HepG2 (cell line): ENCODE results near the gene UCHL3. TPM values are rescaled to one million over a fixed set of nuclear protein-coding genes. Genes with fewer than 3 reads are reported as not detected.

ENCODE experiments used
- AGO1 ChIP-seq: fragments of 200-400 bp; formaldehyde crosslinking; IDR thresholded peaks from 2 replicates; pipeline ENCODE4 v1.6.1; 2017; ENCODE audit warnings: mild to moderate bottlenecking, low read depth, low read length, moderate library complexity; ENCODE audit not compliant: poor library complexity, severe bottlenecking
- CC2D1A ChIP-seq: sonication (generic); formaldehyde crosslinking; IDR thresholded peaks from 2 replicates; pipeline ENCODE4 v1.8.1; 2023; ENCODE audit warnings: mild to moderate bottlenecking, missing genetic modification reagents
- FOXO4 ChIP-seq: sonication (generic); formaldehyde crosslinking; conservative IDR thresholded peaks from 2 replicates; pipeline ENCODE4 v1.8.1; 2023; ENCODE audit warnings: missing genetic modification reagents
- HMGXB3 ChIP-seq: sonication (generic); formaldehyde crosslinking; IDR thresholded peaks from 2 replicates; pipeline ENCODE4 v1.4.0; 2020; ENCODE audit warnings: missing genetic modification reagents, borderline replicate concordance
- MLX ChIP-seq: IDR thresholded peaks from 2 replicates; pipeline ENCODE4 v1.6.1; 2016
- ZBTB38 ChIP-seq: sonication (generic); formaldehyde crosslinking; IDR thresholded peaks from 2 replicates; pipeline ENCODE4 v1.5.1; 2020; ENCODE audit warnings: mild to moderate bottlenecking, missing genetic modification reagents
- ZNF33A ChIP-seq: sonication (generic); formaldehyde crosslinking; IDR thresholded peaks from 2 replicates; pipeline ENCODE4 v1.5.1; 2020; ENCODE audit warnings: missing genetic modification reagents, mild to moderate bottlenecking, moderate library complexity, borderline replicate concordance
- ZNF414 ChIP-seq: sonication (generic); formaldehyde crosslinking; IDR thresholded peaks from 2 replicates; pipeline ENCODE4 v1.5.0; 2020; ENCODE audit warnings: missing genetic modification reagents
- ZNF546 ChIP-seq: sonication (generic); formaldehyde crosslinking; conservative IDR thresholded peaks from 2 replicates; pipeline ENCODE4 v1.8.1; 2023; ENCODE audit warnings: mild to moderate bottlenecking, missing genetic modification reagents
- ZSCAN29 ChIP-seq: sonication (generic); formaldehyde crosslinking; conservative IDR thresholded peaks from 2 replicates; pipeline ENCODE4 v1.4.0; 2020; ENCODE audit warnings: mild to moderate bottlenecking, missing genetic modification reagents
- polyA plus RNA-seq, 8 experiments: library from polyadenylated mRNA; depleted of rRNA in 3 of 8; stranded (reverse) in 7 of 8; unstranded in 1 of 8; fragments of >200 nt; fragmentation: Illumina TruSeq in 4 of 8; extraction: Trizol in 4 of 8; gene quantifications; 2 replicates each; pipeline versions ENCODE4 v1.2.1 to v1.2.3, GENCODE V29; 2011 to 2016; ENCODE audit warnings: low read depth in 4 of 8, missing spikeins in 1 of 8, mixed read lengths in 1 of 8; ENCODE audit not compliant: insufficient read depth in 1 of 8
- total RNA-seq, 5 experiments: library from RNA; depleted of rRNA; stranded (reverse); fragments of >200 nt; fragmentation: Illumina TruSeq; extraction: Trizol; gene quantifications; 2 replicates each; pipeline ENCODE4 v1.2.3, GENCODE V29; 2016; ENCODE audit warnings: low read depth in 1 of 5
- TF ChIP-seq, protein P1 (sequence below): IDR thresholded peaks from 2 replicates; pipeline ENCODE4 v1.6.1; 2012; ENCODE audit warnings: low read depth, low read length, improper control_type of control experiment

Gene UCHL3
- total and polyA plus RNA-seq, 2 of the 13 experiments (the other 11 are each of a cell fraction or from before 2014, with no cell fraction given) = 36.2 to 93.3 TPM

- no peak for TF ChIP-seq FOXO4
- TF ChIP-seq CC2D1A (CRISPR knock-in tag) = no peak
- TF ChIP-seq ZNF546 (CRISPR knock-in tag) = 0 out of 2 replicates have a peak, but pooled peaks have one; percentile 12
- peak; percentile 76; the same call in 1 of the 2 replicates for TF ChIP-seq ZSCAN29 (CRISPR knock-in tag)
- no peak for TF ChIP-seq HMGXB3 (CRISPR knock-in tag)
- TF ChIP-seq ZNF414 = peak; percentile 63; the same call in 1 of the 2 replicates
- no peak for TF ChIP-seq ZBTB38 (CRISPR knock-in tag)
- TF ChIP-seq, protein P1, sequence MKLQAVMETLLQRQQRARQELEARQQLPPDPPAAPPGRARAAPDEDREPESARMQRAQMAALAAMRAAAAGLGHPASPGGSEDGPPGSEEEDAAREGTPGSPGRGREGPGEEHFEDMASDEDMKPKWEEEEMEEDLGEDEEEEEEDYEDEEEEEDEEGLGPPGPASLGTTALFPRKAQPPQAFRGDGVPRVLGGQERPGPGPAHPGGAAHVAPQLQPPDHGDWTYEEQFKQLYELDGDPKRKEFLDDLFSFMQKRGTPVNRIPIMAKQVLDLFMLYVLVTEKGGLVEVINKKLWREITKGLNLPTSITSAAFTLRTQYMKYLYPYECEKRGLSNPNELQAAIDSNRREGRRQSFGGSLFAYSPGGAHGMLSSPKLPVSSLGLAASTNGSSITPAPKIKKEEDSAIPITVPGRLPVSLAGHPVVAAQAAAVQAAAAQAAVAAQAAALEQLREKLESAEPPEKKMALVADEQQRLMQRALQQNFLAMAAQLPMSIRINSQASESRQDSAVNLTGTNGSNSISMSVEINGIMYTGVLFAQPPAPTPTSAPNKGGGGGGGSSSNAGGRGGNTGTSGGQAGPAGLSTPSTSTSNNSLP = peak; percentile 43; the same call in 1 of the 2 replicates
- no peak for TF ChIP-seq MLX
- TF ChIP-seq ZNF33A (CRISPR knock-in tag) = no peak
- TF ChIP-seq AGO1 = peak; percentile 39
These were observed 11.9 kb upstream of the UCHL3 start, which contains the start of gene COMMD6 (continued) for GRCh38 chr13:75537401-75538365.
